K562 (cell line): Measurements from ENCODE around the gene TMIGD2. TPM values are rescaled to one million over a fixed set of nuclear protein-coding genes. Genes with fewer than 3 reads are reported as not detected.

Experiments
- AFF1 ChIP-seq, 2 experiments: fragments of 450-650 bp; IDR thresholded peaks; 2 replicates each; pipeline ENCODE4 v1.6.1; 2018; ENCODE audit warnings: mild to moderate bottlenecking in 2 of 2, low read depth in 1 of 2; ENCODE audit not compliant: partially characterized antibody in 2 of 2
- ARID1B ChIP-seq: fragments of 450-650 bp; IDR thresholded peaks from 2 replicates; pipeline ENCODE4 v1.6.1; 2016; ENCODE audit warnings: antibody characterized with exemption, mild to moderate bottlenecking, inconsistent platforms
- ATF3 ChIP-seq, 2 experiments: fragments of 450-650 bp in 1 of 2; sonication (generic) in 1 of 2; formaldehyde crosslinking in 1 of 2; IDR thresholded peaks in 1 of 2; conservative IDR thresholded peaks in 1 of 2; 2 replicates each; pipeline versions ENCODE4 v1.6.1 to v1.8.1; 2016 to 2023; ENCODE audit warnings: mild to moderate bottlenecking in 2 of 2, moderate library complexity in 2 of 2, inconsistent platforms in 1 of 2, missing genetic modification reagents in 1 of 2
- CHD1 ChIP-seq: fragments of 200-600 bp; sonication (generic); IDR thresholded peaks from one replicate; pipeline ENCODE4 v1.6.1; 2012; ENCODE audit warnings: mild to moderate bottlenecking, moderate library complexity, low read length, inconsistent platforms
- CREM ChIP-seq: IDR thresholded peaks from 2 replicates; pipeline ENCODE4 v1.6.1; 2014; ENCODE audit warnings: antibody characterized with exemption, low read depth
- CTBP1 ChIP-seq: fragments of 450-650 bp; IDR thresholded peaks from 2 replicates; pipeline ENCODE4 v1.6.1; 2016; ENCODE audit warnings: borderline replicate concordance
- DPF2 ChIP-seq: fragments of 450-650 bp; IDR thresholded peaks from 2 replicates; pipeline ENCODE4 v1.6.1; 2016
- ESRRA ChIP-seq: fragments of 450-650 bp; IDR thresholded peaks from 2 replicates; pipeline ENCODE4 v1.6.1; 2014; ENCODE audit warnings: low read depth, mild to moderate bottlenecking, moderate library complexity, borderline replicate concordance
- L3MBTL2 ChIP-seq: fragments of 450-650 bp; IDR thresholded peaks from 2 replicates; pipeline ENCODE4 v1.6.1; 2016; ENCODE audit warnings: mild to moderate bottlenecking, moderate library complexity
- MITF ChIP-seq: IDR thresholded peaks from 2 replicates; pipeline ENCODE4 v1.6.1; 2014; ENCODE audit warnings: antibody characterized with exemption
- NCOA1 ChIP-seq: fragments of 450-650 bp; IDR thresholded peaks from 2 replicates; pipeline ENCODE4 v1.6.1; 2016; ENCODE audit warnings: low read depth
- NR2C2 ChIP-seq, 2 experiments: fragments of 200-800 bp in 1 of 2; sonication (Bioruptor generic) in 1 of 2; sonication (generic) in 1 of 2; formaldehyde crosslinking in 1 of 2; IDR thresholded peaks; 2 replicates each; pipeline versions ENCODE4 v1.6.1 to v1.8.0; 2016 to 2022; ENCODE audit warnings: mild to moderate bottlenecking in 1 of 2, missing compliant biosample characterization in 1 of 2, missing genetic modification characterization in 1 of 2, missing genetic modification reagents in 1 of 2
- NRF1 ChIP-seq, 2 experiments: fragments of 450-650 bp; IDR thresholded peaks in 1 of 2; conservative IDR thresholded peaks in 1 of 2; 2 replicates each; pipeline ENCODE4 v1.6.1; 2014; ENCODE audit warnings: mild to moderate bottlenecking in 2 of 2
- RBM25 ChIP-seq: fragments of 200-400 bp; formaldehyde crosslinking; IDR thresholded peaks from 2 replicates; pipeline ENCODE4 v1.6.1; 2018; ENCODE audit warnings: low read length, low read depth, moderate library complexity; ENCODE audit not compliant: severe bottlenecking
- RCOR1 ChIP-seq, 2 experiments: IDR thresholded peaks; 2 replicates each; pipeline ENCODE4 v1.6.1; 2012; ENCODE audit warnings: low read depth in 2 of 2, low read length in 2 of 2, borderline replicate concordance in 1 of 2, improper control_type of control experiment in 1 of 2
- SMARCA4 ChIP-seq: fragments of 450-650 bp; IDR thresholded peaks from 2 replicates; pipeline ENCODE4 v1.6.1; 2016
- SMARCE1 ChIP-seq: fragments of 450-650 bp; IDR thresholded peaks from 2 replicates; pipeline ENCODE4 v1.7.1; 2016; ENCODE audit warnings: mild to moderate bottlenecking
- TFAP4 ChIP-seq: sonication (generic); formaldehyde crosslinking; IDR thresholded peaks from 2 replicates; pipeline ENCODE4 v1.8.0; 2022; ENCODE audit warnings: missing genetic modification reagents, mild to moderate bottlenecking, moderate library complexity, borderline replicate concordance
- ZEB2 ChIP-seq: fragments of 450-650 bp; IDR thresholded peaks from 2 replicates; pipeline ENCODE4 v1.6.1; 2016
- ZFP36 ChIP-seq: fragments of 150-350 bp; IDR thresholded peaks from 2 replicates; pipeline ENCODE4 v1.6.1; 2018; ENCODE audit warnings: low read length, low read depth; ENCODE audit not compliant: partially characterized antibody
- ZNF212 ChIP-seq: fragments of 450-650 bp; formaldehyde crosslinking; IDR thresholded peaks from 2 replicates; pipeline ENCODE4 v1.4.0; 2020; ENCODE audit warnings: mild to moderate bottlenecking
- polyA plus RNA-seq, 8 experiments: library from polyadenylated mRNA; depleted of rRNA in 4 of 8; stranded (reverse) in 5 of 8; unstranded in 3 of 8; fragments of >200 nt; fragmentation: Nextera tagmentation in 2 of 8; fragmentation: Illumina TruSeq in 1 of 8; extraction: Ambion mirVana in 2 of 8; extraction: Trizol in 1 of 8; gene quantifications; 2 replicates each; pipeline versions ENCODE4 v1.2.1 to v1.2.3, GENCODE V29; 2011 to 2014; ENCODE audit warnings: inconsistent platforms in 1 of 8, missing spikeins in 1 of 8
- total RNA-seq, 7 experiments: library from RNA; depleted of rRNA in 6 of 7; stranded (reverse); fragments of >200 nt in 6 of 7; fragmentation: Illumina TruSeq in 2 of 7; extraction: Trizol in 2 of 7; gene quantifications; 2 replicates each; pipeline versions ENCODE4 v1.2.1 to v1.2.3, GENCODE V29; 2011 to 2021; ENCODE audit warnings: low replicate concordance in 1 of 7

The TMIGD2 gene
- total and polyA plus RNA-seq, 9 of the 15 experiments (the other 6 are each of a cell fraction or from before 2014, with no cell fraction given), result not detected

DNA sequence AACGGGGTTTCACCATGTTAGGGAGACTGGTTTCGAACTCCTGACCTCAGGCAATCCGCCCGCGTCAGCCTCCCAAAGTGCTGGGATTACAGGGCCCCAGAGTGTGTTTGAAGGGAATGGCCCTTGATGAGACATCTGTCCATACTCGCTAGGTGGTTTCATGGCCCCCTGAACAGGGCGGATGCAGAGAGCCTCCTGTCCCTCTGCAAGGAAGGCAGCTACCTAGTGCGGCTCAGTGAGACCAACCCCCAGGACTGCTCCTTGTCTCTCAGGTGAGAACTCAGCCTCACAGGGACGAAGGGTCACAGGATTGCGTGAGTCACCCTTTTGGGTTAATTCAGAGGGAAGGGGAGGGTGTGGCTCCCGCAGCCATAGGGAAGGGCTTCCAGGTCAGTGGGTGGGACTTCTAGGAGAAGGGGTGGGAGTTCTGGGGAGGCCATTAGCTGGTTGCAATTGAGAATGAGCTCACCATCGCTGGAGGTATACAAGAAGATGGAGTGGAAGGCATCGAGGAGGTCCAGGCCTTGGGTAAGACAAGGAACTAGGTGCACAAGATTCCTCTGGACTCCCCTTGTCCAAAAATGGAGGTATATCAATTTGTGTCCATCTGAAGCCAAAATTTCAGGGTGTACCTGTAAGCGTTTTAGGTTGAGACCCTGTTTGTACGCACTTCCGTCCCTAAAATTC, 14.0 kb downstream of the TMIGD2 start (continued):
- TF ChIP-seq ARID1B (peak; percentile 46; the same call in 1 of the 2 replicates), DPF2 (peak; percentile 41; the same call in 1 of the 2 replicates), AFF1 (IDR thresholded peaks at IDR 0.05; ENCODE audit: low read depth in 1 of 2, partially characterized antibody in 2 of 2) (no peak), ZEB2 (peak; percentile 37; the same call in 1 of the 2 replicates), ZNF212 (CRISPR knock-in tag) (no peak), CREM (0 out of 2 replicates have a peak, but pooled peaks have one; percentile 21), ESRRA (peak; percentile 75), SMARCA4 (peak; percentile 38; the same call in 1 of the 2 replicates), NR2C2 (CRISPR knock-in tag; IDR thresholded peaks at IDR 0.05) (no peak), NR2C2 (tag; IDR thresholded peaks at IDR 0.05) (peak; percentile 81), CHD1 (no peak), RBM25 (peak; percentile 59), TFAP4 (CRISPR knock-in tag) (0 out of 2 replicates have a peak, but pooled peaks have one; percentile 27), NCOA1 (no peak), L3MBTL2 (peak; percentile 66), RCOR1 (IDR thresholded peaks at IDR 0.05; ENCODE audit: borderline replicate concordance in 1 of 2, low read depth in 2 of 2, low read length in 2 of 2) (peak in 1 of 2 experiments; percentile 73; a peak in 1 of 4 replicates), ATF3 (IDR thresholded peaks at IDR 0.05) (peak; percentile 92), ATF3 (CRISPR knock-in tag; conservative IDR thresholded peaks at IDR 0.05) (0 out of 2 replicates have a peak, but pooled peaks have one; percentile 50), MITF (0 out of 2 replicates have a peak, but pooled peaks have one; percentile 42), NRF1 (conservative IDR thresholded peaks at IDR 0.05 in 1 of 2, IDR thresholded peaks at IDR 0.05 in 1 of 2) (peak; percentile 51 to 52), CTBP1 (peak; percentile 49; the same call in 1 of the 2 replicates), ZFP36 (peak; percentile 68), SMARCE1 (0 out of 2 replicates have a peak, but pooled peaks have one; percentile 49)
